HL-60 (cell line): ENCODE measurements around the gene SFI1.

Experiments
- POLR2AphosphoS5 ChIP-seq: IDR thresholded peaks from 2 replicates; pipeline ENCODE4 v1.6.1; 2012; ENCODE audit warnings: low read depth
- TF ChIP-seq, protein P1 (sequence below): IDR thresholded peaks from one replicate; pipeline ENCODE4 v1.5.1; 2011; ENCODE audit warnings: low read length, control low read depth, inconsistent platforms; ENCODE audit not compliant: insufficient read depth

DNA sequence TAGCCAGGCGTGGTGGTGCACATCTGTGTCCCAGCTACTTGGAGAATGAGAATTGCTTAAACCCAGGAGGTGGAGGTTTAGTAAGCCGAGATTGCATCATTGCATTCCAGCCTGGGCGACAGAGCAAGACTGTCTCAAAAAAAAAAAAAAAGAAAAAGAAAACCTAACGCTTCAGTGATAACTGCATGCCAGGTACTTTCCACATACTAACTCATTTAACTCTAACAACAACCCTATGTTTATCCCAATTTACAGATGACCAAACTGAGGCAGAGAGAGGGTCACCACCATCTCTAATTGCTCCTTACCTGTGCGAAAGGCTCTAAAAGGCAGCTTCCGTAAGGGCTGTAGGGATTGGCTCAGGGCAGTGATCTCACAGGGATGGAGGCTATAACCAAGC lies 154.1 kb downstream of the SFI1 start:
- TF ChIP-seq, protein P1, sequence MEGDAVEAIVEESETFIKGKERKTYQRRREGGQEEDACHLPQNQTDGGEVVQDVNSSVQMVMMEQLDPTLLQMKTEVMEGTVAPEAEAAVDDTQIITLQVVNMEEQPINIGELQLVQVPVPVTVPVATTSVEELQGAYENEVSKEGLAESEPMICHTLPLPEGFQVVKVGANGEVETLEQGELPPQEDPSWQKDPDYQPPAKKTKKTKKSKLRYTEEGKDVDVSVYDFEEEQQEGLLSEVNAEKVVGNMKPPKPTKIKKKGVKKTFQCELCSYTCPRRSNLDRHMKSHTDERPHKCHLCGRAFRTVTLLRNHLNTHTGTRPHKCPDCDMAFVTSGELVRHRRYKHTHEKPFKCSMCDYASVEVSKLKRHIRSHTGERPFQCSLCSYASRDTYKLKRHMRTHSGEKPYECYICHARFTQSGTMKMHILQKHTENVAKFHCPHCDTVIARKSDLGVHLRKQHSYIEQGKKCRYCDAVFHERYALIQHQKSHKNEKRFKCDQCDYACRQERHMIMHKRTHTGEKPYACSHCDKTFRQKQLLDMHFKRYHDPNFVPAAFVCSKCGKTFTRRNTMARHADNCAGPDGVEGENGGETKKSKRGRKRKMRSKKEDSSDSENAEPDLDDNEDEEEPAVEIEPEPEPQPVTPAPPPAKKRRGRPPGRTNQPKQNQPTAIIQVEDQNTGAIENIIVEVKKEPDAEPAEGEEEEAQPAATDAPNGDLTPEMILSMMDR = no peak
- no peak for TF ChIP-seq POLR2AphosphoS5
